ENCODE measurements around the gene TRANK1. TPM values are rescaled to one million over a fixed set of nuclear protein-coding genes. Genes with fewer than 3 reads are reported as not detected.

The TRANK1 gene
- total and polyA plus RNA-seq, 2 experiments from 2014 or later: 1.8 to 6.7 TPM

DNA sequence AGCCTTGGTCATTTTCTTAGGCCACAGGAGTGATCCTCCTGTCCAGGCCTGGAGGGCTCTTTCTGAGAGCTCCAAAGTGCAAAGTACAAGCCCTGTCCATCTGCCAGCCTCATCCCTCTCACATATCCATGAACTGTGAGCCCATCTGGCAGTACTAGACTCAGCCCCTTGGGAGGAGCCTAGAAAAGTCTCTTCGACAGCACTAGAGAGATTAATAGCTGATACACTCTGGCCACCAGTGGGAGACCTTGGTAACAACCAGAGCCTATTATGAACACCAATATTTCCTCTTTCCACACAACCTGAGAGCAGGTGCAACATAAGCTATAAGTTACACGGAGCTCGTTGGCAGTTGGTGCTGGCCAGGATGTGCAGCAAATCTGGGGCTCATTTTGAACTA lies 121.0 kb downstream of the TRANK1 start (continued):
- TF ChIP-seq CREB1 (CRISPR knock-in tag; IDR thresholded peaks at IDR 0.05; ENCODE audit: low read depth): no peak
- no peak for TF ChIP-seq ZNF331 (CRISPR knock-in tag; IDR thresholded peaks at IDR 0.05; ENCODE audit: low read depth)
- no peak for TF ChIP-seq EZH2 (IDR thresholded peaks at IDR 0.05; ENCODE audit: low read depth, unreplicated experiment)
- no peak for TF ChIP-seq EZH2phosphoT487 (IDR thresholded peaks at IDR 0.05; ENCODE audit: unreplicated experiment)
- TF ChIP-seq NANOG (IDR thresholded peaks at IDR 0.05; ENCODE audit: borderline replicate concordance): no peak

DNA sequence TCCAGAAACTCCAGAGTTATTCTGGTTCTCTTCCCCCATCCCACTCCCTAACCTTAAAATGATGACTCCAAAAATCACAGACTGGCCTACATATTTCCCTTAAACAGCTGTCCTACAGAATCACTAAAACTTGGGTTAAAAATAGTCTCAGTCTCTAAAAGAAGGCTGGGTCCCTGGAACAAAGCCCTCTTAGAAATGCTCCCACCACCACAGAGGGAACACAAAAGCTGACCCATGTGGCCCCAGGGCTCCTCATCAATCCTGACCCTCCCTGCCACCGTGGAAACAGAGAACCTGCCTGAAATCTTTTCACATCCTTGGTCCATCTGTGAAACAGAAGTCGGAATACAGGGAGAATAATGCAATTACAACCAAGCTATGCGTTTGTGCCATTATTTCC lies 124.8 kb downstream of the TRANK1 start:
- no peaks in the 10 kb centered on the region for H3K36me3 ChIP-seq (ENCODE audit: insufficient read depth)
- H4K20me1 ChIP-seq (replicated peaks; ENCODE audit: insufficient read depth): no peaks in the 10 kb centered on the region
- Mint-ChIP-seq H3K27me3 (ENCODE audit: insufficient read depth, low read depth, poor library complexity) (peaks cover 2% of the 10 kb centered on the region), H3K9me3 (no peaks in the 10 kb centered on the region), H3K4me3 (no peak overlapping the region), H3K36me3 (ENCODE audit: low read depth) (no peaks in the 10 kb centered on the region), H3K4me1 (peaks cover 11% of the 10 kb centered on the region; the same call in 2 of the 3 replicates), H3K27ac (no peak overlapping the region)
- TF ChIP-seq, protein P1, sequence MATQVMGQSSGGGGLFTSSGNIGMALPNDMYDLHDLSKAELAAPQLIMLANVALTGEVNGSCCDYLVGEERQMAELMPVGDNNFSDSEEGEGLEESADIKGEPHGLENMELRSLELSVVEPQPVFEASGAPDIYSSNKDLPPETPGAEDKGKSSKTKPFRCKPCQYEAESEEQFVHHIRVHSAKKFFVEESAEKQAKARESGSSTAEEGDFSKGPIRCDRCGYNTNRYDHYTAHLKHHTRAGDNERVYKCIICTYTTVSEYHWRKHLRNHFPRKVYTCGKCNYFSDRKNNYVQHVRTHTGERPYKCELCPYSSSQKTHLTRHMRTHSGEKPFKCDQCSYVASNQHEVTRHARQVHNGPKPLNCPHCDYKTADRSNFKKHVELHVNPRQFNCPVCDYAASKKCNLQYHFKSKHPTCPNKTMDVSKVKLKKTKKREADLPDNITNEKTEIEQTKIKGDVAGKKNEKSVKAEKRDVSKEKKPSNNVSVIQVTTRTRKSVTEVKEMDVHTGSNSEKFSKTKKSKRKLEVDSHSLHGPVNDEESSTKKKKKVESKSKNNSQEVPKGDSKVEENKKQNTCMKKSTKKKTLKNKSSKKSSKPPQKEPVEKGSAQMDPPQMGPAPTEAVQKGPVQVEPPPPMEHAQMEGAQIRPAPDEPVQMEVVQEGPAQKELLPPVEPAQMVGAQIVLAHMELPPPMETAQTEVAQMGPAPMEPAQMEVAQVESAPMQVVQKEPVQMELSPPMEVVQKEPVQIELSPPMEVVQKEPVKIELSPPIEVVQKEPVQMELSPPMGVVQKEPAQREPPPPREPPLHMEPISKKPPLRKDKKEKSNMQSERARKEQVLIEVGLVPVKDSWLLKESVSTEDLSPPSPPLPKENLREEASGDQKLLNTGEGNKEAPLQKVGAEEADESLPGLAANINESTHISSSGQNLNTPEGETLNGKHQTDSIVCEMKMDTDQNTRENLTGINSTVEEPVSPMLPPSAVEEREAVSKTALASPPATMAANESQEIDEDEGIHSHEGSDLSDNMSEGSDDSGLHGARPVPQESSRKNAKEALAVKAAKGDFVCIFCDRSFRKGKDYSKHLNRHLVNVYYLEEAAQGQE (IDR thresholded peaks at IDR 0.05; ENCODE audit: unreplicated experiment): no peak
- TF ChIP-seq JUNB (IDR thresholded peaks at IDR 0.05; ENCODE audit: unreplicated experiment) (no peak), STAT1 (IDR thresholded peaks at IDR 0.05; ENCODE audit: unreplicated experiment) (no peak), POLR2AphosphoS5 (IDR thresholded peaks at IDR 0.05; ENCODE audit: low read depth) (no peak), NANOG (IDR thresholded peaks at IDR 0.05; ENCODE audit: borderline replicate concordance) (no peak), EZH2 (IDR thresholded peaks at IDR 0.05; ENCODE audit: low read depth, unreplicated experiment) (no peak), ZNF331 (CRISPR knock-in tag; IDR thresholded peaks at IDR 0.05; ENCODE audit: low read depth) (no peak), EZH2phosphoT487 (IDR thresholded peaks at IDR 0.05; ENCODE audit: unreplicated experiment) (no peak)
- TF ChIP-seq, protein P2, sequence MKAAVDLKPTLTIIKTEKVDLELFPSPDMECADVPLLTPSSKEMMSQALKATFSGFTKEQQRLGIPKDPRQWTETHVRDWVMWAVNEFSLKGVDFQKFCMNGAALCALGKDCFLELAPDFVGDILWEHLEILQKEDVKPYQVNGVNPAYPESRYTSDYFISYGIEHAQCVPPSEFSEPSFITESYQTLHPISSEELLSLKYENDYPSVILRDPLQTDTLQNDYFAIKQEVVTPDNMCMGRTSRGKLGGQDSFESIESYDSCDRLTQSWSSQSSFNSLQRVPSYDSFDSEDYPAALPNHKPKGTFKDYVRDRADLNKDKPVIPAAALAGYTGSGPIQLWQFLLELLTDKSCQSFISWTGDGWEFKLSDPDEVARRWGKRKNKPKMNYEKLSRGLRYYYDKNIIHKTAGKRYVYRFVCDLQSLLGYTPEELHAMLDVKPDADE (IDR thresholded peaks at IDR 0.05): no peak
- TF ChIP-seq, protein P3, sequence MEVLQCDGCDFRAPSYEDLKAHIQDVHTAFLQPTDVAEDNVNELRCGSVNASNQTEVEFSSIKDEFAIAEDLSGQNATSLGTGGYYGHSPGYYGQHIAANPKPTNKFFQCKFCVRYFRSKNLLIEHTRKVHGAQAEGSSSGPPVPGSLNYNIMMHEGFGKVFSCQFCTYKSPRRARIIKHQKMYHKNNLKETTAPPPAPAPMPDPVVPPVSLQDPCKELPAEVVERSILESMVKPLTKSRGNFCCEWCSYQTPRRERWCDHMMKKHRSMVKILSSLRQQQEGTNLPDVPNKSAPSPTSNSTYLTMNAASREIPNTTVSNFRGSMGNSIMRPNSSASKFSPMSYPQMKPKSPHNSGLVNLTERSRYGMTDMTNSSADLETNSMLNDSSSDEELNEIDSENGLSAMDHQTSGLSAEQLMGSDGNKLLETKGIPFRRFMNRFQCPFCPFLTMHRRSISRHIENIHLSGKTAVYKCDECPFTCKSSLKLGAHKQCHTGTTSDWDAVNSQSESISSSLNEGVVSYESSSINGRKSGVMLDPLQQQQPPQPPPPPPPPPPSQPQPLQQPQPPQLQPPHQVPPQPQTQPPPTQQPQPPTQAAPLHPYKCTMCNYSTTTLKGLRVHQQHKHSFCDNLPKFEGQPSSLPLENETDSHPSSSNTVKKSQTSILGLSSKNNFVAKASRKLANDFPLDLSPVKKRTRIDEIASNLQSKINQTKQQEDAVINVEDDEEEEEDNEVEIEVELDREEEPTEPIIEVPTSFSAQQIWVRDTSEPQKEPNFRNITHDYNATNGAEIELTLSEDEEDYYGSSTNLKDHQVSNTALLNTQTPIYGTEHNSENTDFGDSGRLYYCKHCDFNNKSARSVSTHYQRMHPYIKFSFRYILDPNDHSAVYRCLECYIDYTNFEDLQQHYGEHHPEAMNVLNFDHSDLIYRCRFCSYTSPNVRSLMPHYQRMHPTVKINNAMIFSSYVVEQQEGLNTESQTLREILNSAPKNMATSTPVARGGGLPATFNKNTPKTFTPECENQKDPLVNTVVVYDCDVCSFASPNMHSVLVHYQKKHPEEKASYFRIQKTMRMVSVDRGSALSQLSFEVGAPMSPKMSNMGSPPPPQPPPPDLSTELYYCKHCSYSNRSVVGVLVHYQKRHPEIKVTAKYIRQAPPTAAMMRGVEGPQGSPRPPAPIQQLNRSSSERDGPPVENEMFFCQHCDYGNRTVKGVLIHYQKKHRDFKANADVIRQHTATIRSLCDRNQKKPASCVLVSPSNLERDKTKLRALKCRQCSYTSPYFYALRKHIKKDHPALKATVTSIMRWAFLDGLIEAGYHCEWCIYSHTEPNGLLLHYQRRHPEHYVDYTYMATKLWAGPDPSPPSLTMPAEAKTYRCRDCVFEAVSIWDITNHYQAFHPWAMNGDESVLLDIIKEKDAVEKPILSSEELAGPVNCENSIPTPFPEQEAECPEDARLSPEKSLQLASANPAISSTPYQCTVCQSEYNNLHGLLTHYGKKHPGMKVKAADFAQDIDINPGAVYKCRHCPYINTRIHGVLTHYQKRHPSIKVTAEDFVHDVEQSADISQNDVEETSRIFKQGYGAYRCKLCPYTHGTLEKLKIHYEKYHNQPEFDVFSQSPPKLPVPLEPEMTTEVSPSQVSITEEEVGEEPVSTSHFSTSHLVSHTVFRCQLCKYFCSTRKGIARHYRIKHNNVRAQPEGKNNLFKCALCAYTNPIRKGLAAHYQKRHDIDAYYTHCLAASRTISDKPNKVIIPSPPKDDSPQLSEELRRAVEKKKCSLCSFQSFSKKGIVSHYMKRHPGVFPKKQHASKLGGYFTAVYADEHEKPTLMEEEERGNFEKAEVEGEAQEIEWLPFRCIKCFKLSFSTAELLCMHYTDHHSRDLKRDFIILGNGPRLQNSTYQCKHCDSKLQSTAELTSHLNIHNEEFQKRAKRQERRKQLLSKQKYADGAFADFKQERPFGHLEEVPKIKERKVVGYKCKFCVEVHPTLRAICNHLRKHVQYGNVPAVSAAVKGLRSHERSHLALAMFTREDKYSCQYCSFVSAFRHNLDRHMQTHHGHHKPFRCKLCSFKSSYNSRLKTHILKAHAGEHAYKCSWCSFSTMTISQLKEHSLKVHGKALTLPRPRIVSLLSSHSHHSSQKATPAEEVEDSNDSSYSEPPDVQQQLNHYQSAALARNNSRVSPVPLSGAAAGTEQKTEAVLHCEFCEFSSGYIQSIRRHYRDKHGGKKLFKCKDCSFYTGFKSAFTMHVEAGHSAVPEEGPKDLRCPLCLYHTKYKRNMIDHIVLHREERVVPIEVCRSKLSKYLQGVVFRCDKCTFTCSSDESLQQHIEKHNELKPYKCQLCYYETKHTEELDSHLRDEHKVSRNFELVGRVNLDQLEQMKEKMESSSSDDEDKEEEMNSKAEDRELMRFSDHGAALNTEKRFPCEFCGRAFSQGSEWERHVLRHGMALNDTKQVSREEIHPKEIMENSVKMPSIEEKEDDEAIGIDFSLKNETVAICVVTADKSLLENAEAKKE (CRISPR knock-in tag; IDR thresholded peaks at IDR 0.05): no peak
- TF ChIP-seq, protein P4, sequence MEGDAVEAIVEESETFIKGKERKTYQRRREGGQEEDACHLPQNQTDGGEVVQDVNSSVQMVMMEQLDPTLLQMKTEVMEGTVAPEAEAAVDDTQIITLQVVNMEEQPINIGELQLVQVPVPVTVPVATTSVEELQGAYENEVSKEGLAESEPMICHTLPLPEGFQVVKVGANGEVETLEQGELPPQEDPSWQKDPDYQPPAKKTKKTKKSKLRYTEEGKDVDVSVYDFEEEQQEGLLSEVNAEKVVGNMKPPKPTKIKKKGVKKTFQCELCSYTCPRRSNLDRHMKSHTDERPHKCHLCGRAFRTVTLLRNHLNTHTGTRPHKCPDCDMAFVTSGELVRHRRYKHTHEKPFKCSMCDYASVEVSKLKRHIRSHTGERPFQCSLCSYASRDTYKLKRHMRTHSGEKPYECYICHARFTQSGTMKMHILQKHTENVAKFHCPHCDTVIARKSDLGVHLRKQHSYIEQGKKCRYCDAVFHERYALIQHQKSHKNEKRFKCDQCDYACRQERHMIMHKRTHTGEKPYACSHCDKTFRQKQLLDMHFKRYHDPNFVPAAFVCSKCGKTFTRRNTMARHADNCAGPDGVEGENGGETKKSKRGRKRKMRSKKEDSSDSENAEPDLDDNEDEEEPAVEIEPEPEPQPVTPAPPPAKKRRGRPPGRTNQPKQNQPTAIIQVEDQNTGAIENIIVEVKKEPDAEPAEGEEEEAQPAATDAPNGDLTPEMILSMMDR (conservative IDR thresholded peaks at IDR 0.05; ENCODE audit: low read depth in 2 of 2): no peak
- H3K4me1 ChIP-seq (ENCODE audit: insufficient read depth): no peaks in the 10 kb centered on the region
- H3K79me2 ChIP-seq (replicated peaks; ENCODE audit: insufficient read depth): no peaks in the 10 kb centered on the region
- H3K27me3 ChIP-seq (ENCODE audit: insufficient read depth): no peaks in the 10 kb centered on the region
- no peak overlapping the region for H3K4me3 ChIP-seq
- no peak overlapping the region for H3K4me2 ChIP-seq
- H2AFZ ChIP-seq: no peak overlapping the region
- no peak for DNase-seq (ENCODE audit: low spot score)
- ATAC-seq: no peak
- H3F3A ChIP-seq (replicated peaks; ENCODE audit: low read depth): no peaks in the 10 kb centered on the region
- no peaks in the 10 kb centered on the region for H3K9me2 ChIP-seq (ENCODE audit: insufficient read depth)
- H3K27ac ChIP-seq (ENCODE audit: low read depth): no peak overlapping the region
